K562 (cell line): Measurements from ENCODE around the gene FBP1. TPM values are rescaled to one million over a fixed set of nuclear protein-coding genes. Genes with fewer than 3 reads are reported as not detected.

Experiments used
- ATF7 ChIP-seq: fragments of 450-650 bp; IDR thresholded peaks from 2 replicates; pipeline ENCODE4 v1.7.1; 2014; ENCODE audit warnings: mild to moderate bottlenecking, moderate library complexity
- CEBPB ChIP-seq: fragments of 450-650 bp; IDR thresholded peaks from 2 replicates; pipeline ENCODE4 v1.6.1; 2016; ENCODE audit warnings: missing genetic modification characterization, missing compliant biosample characterization
- MYC ChIP-seq, 2 experiments: fragments of 250-450 bp in 1 of 2; sonication (Bioruptor Pico) in 1 of 2; IDR thresholded peaks; 2 replicates each; pipeline versions ENCODE4 v1.5.1 to v1.6.1; 2012 to 2021; ENCODE audit warnings: low read depth in 2 of 2, borderline replicate concordance in 1 of 2, improper control_type of control experiment in 1 of 2, low read length in 1 of 2, mild to moderate bottlenecking in 1 of 2, moderate library complexity in 1 of 2
- RAD21 ChIP-seq, 2 experiments: fragments of 250-450 bp in 1 of 2; fragments of 450-650 bp in 1 of 2; sonication (Bioruptor Pico) in 1 of 2; formaldehyde crosslinking in 1 of 2; IDR thresholded peaks in 1 of 2; conservative IDR thresholded peaks in 1 of 2; 2 replicates each; pipeline versions ENCODE4 v1.4.0 to v1.8.0; 2020 to 2022; ENCODE audit warnings: mild to moderate bottlenecking in 2 of 2, moderate library complexity in 1 of 2
- RB1 ChIP-seq: fragments of 450-650 bp; IDR thresholded peaks from 2 replicates; pipeline ENCODE4 v1.6.1; 2017; ENCODE audit warnings: low read depth, mild to moderate bottlenecking
- RNF2 ChIP-seq: sonication (generic); IDR thresholded peaks from 2 replicates; pipeline ENCODE4 v1.6.1; 2016
- SMC3 ChIP-seq: conservative IDR thresholded peaks from 2 replicates; pipeline ENCODE4 v1.6.1; 2011; ENCODE audit warnings: low read depth, low read length, improper control_type of control experiment; ENCODE audit not compliant: insufficient read depth
- STAG1 ChIP-seq: sonication (generic); formaldehyde crosslinking; IDR thresholded peaks from 2 replicates; pipeline ENCODE4 v1.5.0; 2020; ENCODE audit warnings: missing genetic modification reagents, borderline replicate concordance
- ZKSCAN8 ChIP-seq: fragments of 200-800 bp; sonication (Bioruptor generic); IDR thresholded peaks from 2 replicates; pipeline ENCODE4 v1.6.1; 2016; ENCODE audit warnings: missing genetic modification characterization, missing compliant biosample characterization
- ZNF57 ChIP-seq: fragments of 450-650 bp; formaldehyde crosslinking; IDR thresholded peaks from 2 replicates; pipeline ENCODE4 v1.4.0; 2020; ENCODE audit warnings: mild to moderate bottlenecking, moderate library complexity
- polyA plus RNA-seq, 8 experiments: library from polyadenylated mRNA; depleted of rRNA in 4 of 8; stranded (reverse) in 5 of 8; unstranded in 3 of 8; fragments of >200 nt; fragmentation: Nextera tagmentation in 2 of 8; fragmentation: Illumina TruSeq in 1 of 8; extraction: Ambion mirVana in 2 of 8; extraction: Trizol in 1 of 8; gene quantifications; 2 replicates each; pipeline versions ENCODE4 v1.2.1 to v1.2.3, GENCODE V29; 2011 to 2014; ENCODE audit warnings: inconsistent platforms in 1 of 8, missing spikeins in 1 of 8
- total RNA-seq, 7 experiments: library from RNA; depleted of rRNA in 6 of 7; stranded (reverse); fragments of >200 nt in 6 of 7; fragmentation: Illumina TruSeq in 2 of 7; extraction: Trizol in 2 of 7; gene quantifications; 2 replicates each; pipeline versions ENCODE4 v1.2.1 to v1.2.3, GENCODE V29; 2011 to 2021; ENCODE audit warnings: low replicate concordance in 1 of 7
- TF ChIP-seq, protein P1 (sequence below), 2 experiments: fragments of 450-650 bp; formaldehyde crosslinking in 1 of 2; IDR thresholded peaks; 2 replicates each; pipeline versions ENCODE4 v1.4.0 to v1.6.1; 2014 to 2020; ENCODE audit warnings: mild to moderate bottlenecking in 2 of 2, borderline replicate concordance in 1 of 2, low read depth in 1 of 2
- TF ChIP-seq, protein P2 (sequence below): fragments of 450-650 bp; formaldehyde crosslinking; IDR thresholded peaks from 2 replicates; pipeline ENCODE4 v1.4.0; 2020; ENCODE audit warnings: mild to moderate bottlenecking, moderate library complexity
- TF ChIP-seq, protein P3 (sequence below): sonication (generic); formaldehyde crosslinking; IDR thresholded peaks from 2 replicates; pipeline ENCODE4 v1.8.0; 2022; ENCODE audit warnings: mild to moderate bottlenecking, missing genetic modification reagents, borderline replicate concordance

FBP1 gene
- total and polyA plus RNA-seq, 9 of the 15 experiments (the other 6 are each of a cell fraction or from before 2014, with no cell fraction given), result 0.24 TPM; not detected in 8

DNA sequence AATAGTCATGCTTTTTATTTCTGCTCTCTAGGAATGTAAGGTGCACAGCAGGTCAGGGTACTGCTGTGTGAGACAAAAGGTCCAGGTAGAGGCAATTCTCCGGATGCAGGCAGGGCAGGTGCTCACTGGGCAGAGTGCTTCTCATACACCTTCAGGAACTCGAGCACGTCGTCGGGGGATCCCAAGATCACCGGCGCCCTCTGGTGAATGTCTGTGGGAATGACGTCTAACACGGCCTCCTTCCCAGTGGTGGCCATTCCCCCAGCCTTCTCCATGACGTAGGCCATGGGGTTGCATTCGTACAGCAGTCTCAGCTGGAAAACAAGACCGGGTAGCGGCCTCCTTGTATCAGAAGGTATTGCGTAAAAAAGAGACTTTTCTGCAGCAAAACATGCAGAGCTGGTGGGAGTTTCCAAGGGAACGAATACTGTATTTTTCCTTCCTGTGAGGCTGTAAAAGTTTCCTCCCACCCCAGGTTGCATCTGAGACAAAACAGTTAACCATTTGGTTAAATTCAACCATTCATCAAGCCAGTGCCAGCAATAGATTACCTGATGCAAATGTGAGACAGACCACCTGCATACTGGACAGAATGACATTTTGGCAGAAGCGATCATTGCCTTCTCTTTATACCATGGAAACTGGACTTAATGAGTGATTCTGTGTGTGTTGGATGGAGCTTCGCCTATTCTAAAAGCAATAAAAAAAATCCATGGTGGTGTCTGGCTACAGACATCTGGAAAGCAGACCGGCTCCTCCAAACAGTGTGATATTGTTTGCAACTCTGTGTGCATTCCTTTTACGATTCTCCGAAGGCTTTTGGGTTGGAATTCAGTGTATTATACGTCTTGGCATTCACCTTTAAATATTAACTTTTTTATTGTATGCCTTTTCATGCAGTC is 35.8 kb downstream of the FBP1 start (continued):
- TF ChIP-seq, protein P1, sequence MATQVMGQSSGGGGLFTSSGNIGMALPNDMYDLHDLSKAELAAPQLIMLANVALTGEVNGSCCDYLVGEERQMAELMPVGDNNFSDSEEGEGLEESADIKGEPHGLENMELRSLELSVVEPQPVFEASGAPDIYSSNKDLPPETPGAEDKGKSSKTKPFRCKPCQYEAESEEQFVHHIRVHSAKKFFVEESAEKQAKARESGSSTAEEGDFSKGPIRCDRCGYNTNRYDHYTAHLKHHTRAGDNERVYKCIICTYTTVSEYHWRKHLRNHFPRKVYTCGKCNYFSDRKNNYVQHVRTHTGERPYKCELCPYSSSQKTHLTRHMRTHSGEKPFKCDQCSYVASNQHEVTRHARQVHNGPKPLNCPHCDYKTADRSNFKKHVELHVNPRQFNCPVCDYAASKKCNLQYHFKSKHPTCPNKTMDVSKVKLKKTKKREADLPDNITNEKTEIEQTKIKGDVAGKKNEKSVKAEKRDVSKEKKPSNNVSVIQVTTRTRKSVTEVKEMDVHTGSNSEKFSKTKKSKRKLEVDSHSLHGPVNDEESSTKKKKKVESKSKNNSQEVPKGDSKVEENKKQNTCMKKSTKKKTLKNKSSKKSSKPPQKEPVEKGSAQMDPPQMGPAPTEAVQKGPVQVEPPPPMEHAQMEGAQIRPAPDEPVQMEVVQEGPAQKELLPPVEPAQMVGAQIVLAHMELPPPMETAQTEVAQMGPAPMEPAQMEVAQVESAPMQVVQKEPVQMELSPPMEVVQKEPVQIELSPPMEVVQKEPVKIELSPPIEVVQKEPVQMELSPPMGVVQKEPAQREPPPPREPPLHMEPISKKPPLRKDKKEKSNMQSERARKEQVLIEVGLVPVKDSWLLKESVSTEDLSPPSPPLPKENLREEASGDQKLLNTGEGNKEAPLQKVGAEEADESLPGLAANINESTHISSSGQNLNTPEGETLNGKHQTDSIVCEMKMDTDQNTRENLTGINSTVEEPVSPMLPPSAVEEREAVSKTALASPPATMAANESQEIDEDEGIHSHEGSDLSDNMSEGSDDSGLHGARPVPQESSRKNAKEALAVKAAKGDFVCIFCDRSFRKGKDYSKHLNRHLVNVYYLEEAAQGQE (IDR thresholded peaks at IDR 0.05; ENCODE audit: borderline replicate concordance), result peak; percentile 73; the same call in 1 of the 2 replicates
- TF ChIP-seq, protein P1 (CRISPR knock-in tag; IDR thresholded peaks at IDR 0.05; ENCODE audit: low read depth), result no peak
- TF ChIP-seq MYC (IDR thresholded peaks at IDR 0.05; ENCODE audit: low read depth, low read length) (0 out of 2 replicates have a peak, but pooled peaks have one; percentile 23), MYC (CRISPR knock-in tag; IDR thresholded peaks at IDR 0.05; ENCODE audit: borderline replicate concordance, low read depth) (no peak), STAG1 (CRISPR knock-in tag) (peak; percentile 69; the same call in 1 of the 2 replicates), ZNF57 (CRISPR knock-in tag) (no peak), RAD21 (CRISPR knock-in tag; conservative IDR thresholded peaks at IDR 0.05 in 1 of 2, IDR thresholded peaks at IDR 0.05 in 1 of 2) (peak; percentile 69 to 86), SMC3 (peak; percentile 74), RNF2 (0 out of 2 replicates have a peak, but pooled peaks have one; percentile 10), RB1 (0 out of 2 replicates have a peak, but pooled peaks have one; percentile 21), ZKSCAN8 (CRISPR knock-in tag) (no peak), ATF7 (peak; percentile 73; the same call in 1 of the 2 replicates), CEBPB (tag) (0 out of 2 replicates have a peak, but pooled peaks have one; percentile 22)
- TF ChIP-seq, protein P2, sequence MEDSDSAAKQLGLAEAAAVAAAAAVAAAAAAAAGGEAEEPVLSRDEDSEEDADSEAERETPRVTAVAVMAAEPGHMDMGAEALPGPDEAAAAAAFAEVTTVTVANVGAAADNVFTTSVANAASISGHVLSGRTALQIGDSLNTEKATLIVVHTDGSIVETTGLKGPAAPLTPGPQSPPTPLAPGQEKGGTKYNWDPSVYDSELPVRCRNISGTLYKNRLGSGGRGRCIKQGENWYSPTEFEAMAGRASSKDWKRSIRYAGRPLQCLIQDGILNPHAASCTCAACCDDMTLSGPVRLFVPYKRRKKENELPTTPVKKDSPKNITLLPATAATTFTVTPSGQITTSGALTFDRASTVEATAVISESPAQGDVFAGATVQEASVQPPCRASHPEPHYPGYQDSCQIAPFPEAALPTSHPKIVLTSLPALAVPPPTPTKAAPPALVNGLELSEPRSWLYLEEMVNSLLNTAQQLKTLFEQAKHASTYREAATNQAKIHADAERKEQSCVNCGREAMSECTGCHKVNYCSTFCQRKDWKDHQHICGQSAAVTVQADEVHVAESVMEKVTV, result peak; percentile 31; the same call in 1 of the 2 replicates
- TF ChIP-seq, protein P3, sequence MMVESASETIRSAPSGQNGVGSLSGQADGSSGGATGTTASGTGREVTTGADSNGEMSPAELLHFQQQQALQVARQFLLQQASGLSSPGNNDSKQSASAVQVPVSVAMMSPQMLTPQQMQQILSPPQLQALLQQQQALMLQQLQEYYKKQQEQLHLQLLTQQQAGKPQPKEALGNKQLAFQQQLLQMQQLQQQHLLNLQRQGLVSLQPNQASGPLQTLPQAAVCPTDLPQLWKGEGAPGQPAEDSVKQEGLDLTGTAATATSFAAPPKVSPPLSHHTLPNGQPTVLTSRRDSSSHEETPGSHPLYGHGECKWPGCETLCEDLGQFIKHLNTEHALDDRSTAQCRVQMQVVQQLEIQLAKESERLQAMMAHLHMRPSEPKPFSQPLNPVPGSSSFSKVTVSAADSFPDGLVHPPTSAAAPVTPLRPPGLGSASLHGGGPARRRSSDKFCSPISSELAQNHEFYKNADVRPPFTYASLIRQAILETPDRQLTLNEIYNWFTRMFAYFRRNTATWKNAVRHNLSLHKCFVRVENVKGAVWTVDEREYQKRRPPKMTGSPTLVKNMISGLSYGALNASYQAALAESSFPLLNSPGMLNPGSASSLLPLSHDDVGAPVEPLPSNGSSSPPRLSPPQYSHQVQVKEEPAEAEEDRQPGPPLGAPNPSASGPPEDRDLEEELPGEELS (CRISPR knock-in tag), result no peak
